ENCODE measurements around the gene RELB.
"Not testable (repeated sequence)": the region's sequence is repeated elsewhere in the genome, so short reads cannot be mapped to it uniquely, and the experiment has no call there.

Gene RELB, protein sequence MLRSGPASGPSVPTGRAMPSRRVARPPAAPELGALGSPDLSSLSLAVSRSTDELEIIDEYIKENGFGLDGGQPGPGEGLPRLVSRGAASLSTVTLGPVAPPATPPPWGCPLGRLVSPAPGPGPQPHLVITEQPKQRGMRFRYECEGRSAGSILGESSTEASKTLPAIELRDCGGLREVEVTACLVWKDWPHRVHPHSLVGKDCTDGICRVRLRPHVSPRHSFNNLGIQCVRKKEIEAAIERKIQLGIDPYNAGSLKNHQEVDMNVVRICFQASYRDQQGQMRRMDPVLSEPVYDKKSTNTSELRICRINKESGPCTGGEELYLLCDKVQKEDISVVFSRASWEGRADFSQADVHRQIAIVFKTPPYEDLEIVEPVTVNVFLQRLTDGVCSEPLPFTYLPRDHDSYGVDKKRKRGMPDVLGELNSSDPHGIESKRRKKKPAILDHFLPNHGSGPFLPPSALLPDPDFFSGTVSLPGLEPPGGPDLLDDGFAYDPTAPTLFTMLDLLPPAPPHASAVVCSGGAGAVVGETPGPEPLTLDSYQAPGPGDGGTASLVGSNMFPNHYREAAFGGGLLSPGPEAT

DNA sequence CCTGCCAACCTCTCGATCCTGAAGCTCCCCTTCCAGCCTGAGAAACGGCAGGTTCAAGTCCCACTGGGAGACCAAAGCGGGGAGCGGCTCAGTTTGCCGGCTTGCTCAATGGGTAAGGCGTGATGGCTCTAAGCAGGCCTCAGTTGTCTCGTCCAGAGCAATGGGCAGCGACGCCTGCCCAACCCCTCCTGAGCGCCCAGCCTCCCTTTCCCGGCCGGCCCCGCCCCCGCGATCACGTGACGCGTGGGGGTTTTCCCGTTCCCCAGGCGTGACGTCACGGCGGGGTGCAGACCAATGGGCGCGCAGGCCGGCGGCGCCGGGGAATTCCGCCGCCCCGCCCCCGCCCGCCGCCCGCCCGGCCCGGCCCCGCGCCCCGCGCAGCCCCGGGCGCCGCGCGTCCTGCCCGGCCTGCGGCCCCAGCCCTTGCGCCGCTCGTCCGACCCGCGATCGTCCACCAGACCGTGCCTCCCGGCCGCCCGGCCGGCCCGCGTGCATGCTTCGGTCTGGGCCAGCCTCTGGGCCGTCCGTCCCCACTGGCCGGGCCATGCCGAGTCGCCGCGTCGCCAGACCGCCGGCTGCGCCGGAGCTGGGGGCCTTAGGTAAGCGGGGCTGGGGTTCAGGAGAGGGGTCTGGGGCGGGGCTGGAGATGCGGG lies at the start of gene RELB:
TSS of gene RELB (plus strand) at position 378 of the 653 bp plus-strand sequence. CDS start at position 494, 116 bp downstream.
- DNase-seq (ENCODE audit: low read depth) = peak; percentile 96

DNA sequence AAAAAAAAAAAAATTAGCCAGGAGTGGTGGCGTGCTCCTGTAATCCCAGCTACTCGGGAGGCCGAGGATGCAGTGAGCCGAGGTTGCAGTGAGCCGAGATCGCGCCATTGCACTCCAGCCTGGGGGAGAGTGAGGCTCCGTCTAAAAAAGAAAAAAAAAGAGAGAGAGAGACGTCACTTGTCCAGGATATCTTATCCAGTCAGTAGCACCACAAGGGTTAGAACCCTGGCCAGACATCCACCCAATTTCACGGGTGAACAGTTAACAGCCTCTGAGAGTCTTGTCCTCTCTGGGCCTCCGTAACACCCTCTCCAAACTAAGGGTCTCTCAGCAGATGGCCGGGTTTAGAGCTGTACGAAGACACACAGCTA lies 47.0 kb upstream of the RELB start:
- no peak for DNase-seq (ENCODE audit: low read depth)

DNA sequence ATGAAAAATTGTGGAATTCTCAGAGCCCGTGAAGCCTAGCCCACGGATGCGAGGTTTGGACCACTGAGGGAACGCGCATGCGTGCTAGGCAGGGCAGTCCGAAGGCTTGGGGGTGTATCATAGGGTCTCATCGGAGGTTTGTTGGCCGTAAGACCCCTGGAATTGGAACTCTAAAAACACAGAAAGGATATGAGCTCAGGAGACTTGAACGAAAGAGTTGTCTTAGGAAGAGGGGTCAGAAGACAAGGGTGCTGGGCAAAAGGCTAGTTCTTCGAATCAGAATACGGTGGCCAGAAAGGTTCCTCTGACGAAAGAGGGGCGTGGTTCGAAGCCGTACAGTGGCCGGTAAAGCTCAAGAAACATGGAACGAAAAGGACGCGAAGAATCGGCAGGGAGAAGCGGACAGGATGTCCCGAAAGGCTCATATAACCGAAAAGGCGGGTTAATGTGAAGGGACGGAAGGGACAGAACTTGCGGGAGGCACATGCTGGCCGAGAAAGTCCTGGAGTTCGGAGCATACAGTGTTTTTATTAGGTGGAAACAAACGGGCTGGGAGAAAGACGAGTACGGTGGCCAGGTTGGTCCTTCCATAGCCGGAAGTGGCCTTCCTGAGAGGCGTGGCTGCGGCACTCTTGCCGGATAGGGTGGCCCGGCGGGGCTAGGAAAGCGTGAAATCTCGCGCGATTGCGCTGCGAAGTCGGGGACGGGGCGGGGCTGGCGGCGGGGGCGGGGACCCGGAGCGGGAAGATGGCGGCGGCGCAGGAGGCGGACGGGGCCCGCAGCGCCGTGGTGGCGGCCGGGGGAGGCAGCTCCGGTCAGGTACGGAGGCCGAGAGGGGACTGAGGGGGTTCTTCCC lies 46.4 kb upstream of the RELB start, which contains the start of gene CLPTM1:
TSS of gene CLPTM1 (plus strand) at position 732 of the 856 bp plus-strand sequence. CDS start at position 748, 16 bp downstream.
- DNase-seq (ENCODE audit: low read depth) = peak; percentile 93

DNA sequence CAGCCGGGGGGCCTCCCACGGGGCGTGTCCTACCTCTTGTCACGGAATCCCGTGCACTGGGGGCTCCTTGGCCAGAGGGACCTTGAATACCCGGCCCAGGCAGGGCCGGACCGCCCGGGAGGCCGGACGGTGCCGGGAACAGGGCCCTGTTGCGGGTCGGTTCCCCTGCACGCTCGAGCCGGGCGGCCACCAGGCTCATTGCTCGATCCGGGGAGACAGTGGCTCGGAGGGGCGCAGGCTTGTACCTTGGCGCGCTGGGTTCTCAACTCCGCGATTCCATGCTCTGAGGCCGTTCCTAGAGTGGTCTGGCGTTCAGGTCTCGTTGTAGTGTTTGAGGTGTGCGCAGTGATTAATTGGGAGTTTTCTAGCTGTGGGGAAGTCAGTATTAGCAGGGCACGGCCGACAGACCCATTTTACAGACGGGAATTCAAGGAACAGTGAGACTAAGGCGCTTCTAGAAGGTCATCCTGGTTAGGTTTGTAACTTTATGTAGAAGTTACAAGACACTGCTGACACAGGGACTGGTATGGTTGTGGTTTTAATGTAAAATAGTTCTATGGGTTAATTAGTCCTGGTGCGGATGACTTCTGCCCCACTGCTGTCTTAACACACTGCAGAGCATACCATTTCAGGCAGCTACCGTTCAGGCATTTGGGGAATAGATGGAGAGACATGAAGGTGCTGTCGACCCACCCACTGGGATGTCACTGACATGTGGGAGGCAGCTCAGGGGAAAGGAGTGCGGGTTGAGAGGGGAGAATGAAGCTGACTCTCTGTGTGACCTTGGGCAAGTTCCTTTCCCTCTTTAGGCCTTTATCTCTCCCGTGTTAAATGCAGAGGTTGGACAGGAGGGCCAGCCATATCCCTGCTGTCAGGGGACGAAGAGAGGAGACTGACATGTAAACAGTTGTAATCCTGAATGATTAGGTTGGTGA lies 45.5 kb upstream of the RELB start:
- no peak for DNase-seq (ENCODE audit: low read depth)

DNA sequence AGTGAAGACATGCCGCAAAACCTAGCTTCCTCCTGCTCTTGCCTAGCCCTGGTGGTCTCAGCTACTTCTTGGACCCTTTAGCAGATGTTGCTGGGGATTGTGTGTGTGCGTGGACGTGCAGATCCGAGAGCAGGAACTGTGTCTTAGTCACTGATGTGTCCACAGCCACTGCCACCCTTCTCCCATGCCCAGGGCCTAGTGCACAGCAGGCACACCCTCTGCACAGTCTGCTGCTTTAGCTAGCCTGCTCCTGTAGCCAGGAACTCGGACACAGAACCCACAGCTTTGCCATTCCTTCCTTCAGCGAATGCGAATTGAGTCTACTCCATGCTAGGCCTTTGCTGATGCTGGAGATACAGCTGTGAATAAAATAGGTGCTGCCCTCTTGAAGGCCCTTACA lies 43.7 kb upstream of the RELB start:
- DNase-seq (ENCODE audit: low read depth) = no peak

DNA sequence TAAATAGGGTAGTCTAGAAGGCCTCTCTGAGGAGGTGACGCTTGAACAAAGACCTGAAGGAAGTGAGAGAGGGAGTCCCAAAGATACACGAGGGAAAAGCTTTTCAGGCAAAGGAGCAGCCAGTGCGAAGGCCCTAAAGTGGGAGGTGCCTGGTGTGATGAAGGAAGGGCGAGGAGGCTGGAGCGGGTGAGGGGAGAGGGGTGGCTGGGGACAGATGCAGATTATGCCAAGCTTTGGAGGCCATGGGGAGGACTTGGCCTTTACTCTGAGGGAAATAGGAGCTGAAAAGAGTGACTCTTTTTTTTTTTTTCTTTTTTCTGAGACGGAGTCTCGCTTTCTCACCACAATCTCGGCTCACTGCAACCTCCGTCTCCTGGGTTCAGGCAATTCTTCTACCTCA lies 43.2 kb upstream of the RELB start:
- no peak for DNase-seq (ENCODE audit: low read depth)

DNA sequence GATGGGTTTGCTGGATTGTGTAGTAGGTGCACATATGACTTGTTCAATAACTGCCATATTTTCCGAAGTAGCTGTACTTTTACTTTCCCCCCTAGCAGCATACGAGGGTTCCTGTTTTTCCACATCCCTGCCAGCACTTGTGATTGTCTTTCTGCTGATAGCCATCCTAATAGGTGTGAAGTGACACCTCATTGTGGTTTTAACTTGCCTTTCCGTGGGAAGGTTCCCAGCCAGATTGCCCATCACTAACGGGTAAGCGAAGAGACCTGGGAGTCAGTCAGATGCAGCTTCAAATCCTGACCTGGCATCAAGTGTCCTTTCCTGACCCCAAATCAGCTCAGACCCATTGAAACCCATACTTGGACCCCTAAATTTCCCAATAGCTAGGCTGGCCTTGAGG lies 41.6 kb upstream of the RELB start:
- no peak for DNase-seq (ENCODE audit: low read depth)

DNA sequence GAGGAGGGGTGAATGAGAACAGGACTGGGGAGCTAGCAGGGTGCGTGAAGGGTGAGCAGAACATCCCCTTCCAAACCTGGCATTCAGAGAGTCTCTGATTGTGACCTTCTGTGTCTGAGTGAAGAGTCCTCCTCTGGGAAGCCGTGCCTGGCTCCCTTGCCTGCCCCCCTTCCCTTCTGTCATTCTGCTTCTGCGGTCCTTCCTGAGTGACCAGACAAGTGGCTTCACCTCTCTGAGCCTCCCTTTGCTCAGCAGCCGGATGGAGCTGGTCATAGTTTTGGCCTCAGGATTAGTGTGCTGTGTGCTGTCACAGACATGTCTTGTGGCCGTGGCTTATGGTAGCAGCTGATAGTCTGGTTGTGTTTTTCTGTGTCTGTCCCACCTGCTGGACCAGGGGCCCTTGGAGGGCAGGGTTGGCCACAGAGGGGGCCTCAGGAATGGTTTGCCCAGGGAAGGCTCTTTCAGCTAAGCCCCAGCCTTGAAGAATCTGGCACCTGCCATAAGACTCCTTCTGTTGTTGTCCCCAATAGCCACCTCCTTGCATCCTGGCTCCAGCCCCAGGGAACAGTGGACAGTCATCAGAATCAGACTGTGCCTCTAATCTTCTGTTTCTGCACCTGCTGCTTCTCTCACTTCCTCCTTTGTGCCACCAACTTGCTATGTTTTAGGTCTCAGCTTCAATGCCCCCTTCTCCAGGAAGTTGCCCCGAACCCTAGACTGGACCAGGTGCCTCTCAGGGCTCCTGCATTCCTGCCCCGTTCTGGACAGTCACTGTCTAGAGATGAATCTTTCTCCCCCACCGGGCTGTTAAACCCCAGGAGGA lies 40.1 kb upstream of the RELB start:
- DNase-seq (ENCODE audit: low read depth) = no peak

DNA sequence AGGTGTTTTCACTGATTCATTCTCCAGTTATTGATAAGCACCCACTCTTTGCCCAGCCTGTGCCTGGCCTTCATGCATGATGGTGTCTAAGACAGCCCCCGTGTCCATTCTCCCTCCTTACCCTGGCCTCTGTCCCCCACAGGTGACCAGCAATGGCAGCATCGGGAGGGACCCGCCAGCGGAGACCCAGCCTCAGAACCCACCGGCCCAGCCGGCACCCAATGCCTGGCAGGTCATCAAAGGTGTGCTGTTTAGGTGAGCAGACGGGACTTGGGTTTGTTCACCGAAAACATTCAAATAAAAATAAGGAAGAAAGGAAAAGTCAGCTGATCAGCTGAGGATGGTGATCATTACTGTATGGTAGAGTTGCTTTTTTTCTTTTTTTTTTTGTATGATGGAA lies 39.4 kb upstream of the RELB start:
- DNase-seq (ENCODE audit: low read depth) = no peak

DNA sequence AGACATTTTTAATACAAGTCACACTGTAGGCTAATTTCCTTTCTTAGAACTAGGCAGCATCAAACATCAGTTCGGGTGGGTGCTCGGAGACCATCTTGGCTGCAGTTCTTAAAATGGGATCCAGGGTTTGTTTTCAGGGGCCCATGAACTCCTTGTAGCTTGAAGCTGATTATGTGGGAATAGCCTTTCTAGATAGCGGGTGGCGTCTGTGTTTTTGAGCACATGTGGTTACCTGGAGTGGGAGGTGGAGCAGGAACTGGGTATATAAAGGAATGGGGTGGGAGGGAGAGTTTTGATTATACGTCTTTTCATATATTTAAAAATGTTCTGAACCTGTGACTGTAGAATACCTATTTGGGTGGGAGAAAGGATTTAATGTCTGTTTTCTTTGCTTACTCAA lies 33.1 kb upstream of the RELB start:
- no peak for DNase-seq (ENCODE audit: low read depth)

DNA sequence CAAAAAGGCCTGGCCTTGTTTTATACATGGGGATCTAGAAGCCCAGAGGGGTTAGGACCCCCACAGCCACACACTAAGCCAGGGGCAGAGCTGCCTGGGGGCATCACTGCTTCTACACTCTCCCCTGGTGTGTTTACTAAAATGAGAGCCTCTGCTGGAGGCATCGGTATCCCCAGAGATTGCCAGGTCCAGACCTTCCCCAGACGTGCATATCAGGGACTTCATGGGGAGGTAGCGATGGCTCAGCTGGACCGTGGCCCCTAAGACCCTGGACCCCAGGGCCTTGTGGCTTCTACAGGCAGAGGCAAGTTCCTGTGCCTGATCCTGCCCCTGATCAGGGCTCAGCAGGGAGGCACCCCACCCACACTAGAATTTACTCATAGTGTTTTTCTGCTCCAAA lies 32.6 kb upstream of the RELB start:
- no peak for DNase-seq (ENCODE audit: low read depth)

DNA sequence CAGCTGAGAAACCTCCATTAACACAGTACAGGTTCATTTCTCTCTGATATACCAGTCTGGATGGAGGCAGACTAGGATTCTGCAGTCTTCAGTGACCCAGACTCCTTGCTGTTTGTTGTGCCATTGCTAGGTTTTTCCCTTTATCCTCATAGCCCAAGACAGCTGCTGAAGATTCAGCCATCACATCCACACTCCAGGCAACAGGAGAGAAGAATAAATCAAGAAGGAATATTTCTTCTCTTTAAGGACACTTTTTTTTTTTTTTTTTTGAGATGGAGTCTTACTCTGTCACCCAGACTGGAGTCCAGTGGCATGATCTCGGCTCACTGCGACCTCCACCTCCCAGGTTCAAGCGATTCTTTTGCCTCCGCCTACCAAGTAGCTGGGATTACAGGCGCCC lies 31.8 kb upstream of the RELB start:
- no peak for DNase-seq (ENCODE audit: low read depth)

DNA sequence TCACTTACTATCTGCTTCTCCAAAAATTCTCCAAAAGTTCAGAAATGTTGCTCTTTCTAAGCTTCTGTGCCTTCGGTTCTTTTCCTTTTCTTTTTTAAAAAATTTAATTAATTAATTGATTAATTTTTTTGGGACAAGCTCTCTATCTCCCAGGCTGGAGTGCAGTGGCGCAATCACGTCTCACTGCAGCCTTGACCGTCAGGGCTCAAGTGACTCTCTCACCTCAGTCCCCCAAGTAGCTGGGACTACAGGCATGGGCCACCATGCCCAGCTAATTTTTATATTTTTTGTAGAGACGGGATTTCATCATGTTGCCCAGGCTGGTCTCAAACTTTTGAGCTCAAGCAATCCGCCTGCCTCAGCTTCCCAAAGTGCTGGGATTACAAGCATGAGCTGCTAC lies 29.8 kb upstream of the RELB start:
- DNase-seq (ENCODE audit: low read depth) = not testable (repeated sequence)

DNA sequence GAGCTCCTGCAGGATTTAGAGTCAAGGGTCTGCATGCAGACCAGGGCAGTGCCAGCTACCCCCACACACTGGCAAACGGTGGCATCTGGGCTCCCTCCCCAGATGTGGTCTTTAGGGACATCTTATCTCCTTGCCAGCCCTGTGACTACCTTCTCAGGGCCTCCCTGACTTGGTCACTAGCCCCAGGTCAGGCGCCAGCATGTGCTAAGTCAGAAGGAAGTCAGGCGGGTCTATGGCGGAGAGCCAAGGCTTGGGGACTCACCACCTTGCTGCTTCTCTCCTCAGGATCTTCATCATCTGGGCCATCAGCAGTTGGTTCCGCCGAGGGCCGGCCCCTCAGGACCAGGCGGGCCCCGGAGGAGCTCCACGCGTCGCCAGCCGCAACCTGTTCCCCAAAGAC lies 28.5 kb upstream of the RELB start:
- DNase-seq (ENCODE audit: low read depth) = no peak

DNA sequence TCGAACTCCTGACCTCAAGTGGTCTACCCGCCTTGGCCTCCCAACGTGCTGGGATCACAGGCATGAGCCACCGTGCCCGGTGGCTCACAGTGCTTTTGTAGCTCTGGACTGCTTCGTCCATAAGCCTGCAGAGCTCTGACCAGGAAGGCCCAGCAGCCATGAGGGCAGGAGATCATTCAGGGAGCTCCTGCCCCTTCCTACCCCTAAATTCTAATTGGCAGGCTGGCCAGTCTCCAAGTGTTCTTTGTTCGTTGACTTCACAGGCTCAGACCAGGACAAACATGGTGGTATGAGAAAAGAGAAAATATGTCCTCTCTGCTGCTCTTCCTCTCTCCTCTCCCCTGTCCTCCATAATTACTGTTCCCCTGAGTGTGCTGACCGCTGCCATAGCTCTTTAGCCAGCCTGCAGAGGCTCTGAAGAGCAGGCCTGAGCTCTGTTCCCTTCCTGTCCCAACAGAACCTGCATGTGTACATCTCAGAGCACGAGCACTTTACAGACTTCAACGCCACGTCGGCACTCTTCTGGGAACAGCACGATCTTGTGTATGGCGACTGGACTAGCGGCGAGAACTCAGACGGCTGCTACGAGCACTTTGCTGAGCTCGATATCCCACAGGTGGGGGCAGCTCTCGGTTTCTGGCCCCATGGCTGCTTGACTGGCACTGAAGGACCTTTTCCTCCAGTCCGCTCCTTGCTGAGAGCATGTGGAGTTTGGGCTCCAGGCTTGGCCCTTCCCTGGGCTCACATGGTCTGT lies 27.1 kb upstream of the RELB start:
- DNase-seq (ENCODE audit: low read depth) = no peak

DNA sequence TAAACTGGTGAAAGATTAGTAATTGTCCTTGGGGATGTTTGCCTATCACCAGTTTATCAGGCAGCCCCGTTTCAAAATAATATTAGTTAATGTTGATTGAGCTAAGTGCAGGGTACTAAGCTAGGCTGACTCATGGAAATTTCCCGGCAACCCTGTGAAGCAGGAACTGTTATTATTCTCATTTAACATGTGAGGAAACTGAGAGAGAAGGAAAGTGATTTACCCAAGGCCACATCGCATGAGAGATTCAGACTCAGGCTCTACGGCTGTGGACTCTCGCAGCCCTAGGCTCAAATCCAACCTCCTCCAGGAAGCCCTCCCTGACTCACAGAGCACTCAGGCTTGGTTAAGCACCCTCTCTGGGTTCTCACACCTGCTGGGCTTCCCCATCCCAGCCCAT lies 26.4 kb upstream of the RELB start:
- no peak for DNase-seq (ENCODE audit: low read depth)

DNA sequence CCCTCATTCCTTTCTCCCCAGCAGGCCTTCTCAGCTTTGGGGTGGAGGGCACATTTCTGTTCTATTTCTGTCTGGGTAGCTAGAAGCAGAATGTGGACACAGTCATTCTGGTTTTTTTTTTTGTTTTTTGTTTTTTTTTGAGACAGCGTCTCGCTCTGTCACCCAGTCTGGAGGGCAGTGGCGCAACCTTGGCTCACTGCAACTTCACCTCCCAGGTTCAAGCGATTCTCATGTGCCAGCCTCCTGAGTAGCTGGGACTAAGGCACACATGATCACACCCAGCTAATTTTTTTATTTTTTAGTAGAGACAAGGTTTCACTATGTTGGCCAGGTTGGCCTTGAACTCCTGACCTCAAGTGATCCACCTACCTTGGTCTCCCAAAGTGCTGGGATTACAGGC lies 25.8 kb upstream of the RELB start:
- no peak for DNase-seq (ENCODE audit: low read depth)

DNA sequence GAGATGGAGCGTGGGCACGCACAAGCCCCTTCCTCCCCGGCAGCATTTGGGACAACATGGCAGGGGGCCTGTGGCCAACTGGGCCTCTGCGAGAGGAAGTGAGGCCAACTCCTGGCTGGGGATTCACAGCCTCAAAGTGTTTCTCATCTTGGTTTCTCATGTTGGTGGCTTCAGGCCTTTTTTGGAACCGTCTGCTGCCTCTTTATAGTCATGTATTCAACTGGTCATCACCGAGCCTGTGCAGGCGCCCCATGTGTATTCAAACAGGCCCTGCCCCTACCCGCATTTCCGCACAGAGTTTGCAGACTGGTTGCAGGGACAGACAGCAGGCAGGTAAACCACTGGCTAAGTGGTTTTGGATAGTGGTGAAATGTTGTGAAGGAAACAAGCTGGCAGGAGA lies 17.3 kb upstream of the RELB start:
- no peak for DNase-seq (ENCODE audit: low read depth)

DNA sequence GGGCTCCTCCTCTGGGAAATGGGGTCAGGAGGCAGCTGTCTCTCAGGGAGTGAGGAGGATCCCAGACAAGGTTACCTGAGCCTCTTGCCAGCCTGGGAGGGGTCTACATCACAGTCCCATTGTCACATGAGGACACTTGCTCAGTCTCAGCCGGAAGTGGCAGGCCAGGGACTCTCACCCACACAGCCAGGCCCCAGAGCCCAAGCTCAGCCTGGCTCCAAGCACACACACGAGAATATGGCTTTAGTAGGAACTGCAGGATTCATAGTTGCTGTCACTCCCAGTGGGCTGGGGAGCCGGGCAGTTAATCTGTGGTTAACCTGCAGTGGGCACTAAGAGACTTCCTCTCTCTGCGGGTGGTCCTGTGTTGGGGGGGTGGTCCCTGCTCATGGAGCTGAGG lies 15.8 kb upstream of the RELB start:
- no peak for DNase-seq (ENCODE audit: low read depth)

DNA sequence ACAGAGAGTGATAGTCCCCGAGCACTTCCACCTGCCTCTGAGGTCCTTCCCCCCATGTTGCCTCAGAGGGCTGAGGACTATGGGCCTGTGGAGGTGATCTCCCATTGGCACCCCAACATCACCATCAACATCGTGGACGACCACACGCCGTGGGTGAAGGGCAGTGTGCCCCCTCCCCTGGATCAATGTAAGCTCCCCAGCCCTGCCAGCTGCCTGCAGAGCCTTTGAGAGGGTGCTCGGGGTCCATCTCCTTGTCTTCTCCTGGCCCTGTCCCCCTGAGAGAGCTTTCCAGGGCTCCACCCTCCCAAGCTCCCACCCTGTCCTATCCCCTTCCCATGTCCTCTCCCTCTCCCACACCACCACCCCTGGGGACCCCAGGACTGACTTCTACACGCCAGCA lies 14.9 kb upstream of the RELB start:
- no peak for DNase-seq (ENCODE audit: low read depth)
